ENCODE data around the gene ADK.

DNA sequence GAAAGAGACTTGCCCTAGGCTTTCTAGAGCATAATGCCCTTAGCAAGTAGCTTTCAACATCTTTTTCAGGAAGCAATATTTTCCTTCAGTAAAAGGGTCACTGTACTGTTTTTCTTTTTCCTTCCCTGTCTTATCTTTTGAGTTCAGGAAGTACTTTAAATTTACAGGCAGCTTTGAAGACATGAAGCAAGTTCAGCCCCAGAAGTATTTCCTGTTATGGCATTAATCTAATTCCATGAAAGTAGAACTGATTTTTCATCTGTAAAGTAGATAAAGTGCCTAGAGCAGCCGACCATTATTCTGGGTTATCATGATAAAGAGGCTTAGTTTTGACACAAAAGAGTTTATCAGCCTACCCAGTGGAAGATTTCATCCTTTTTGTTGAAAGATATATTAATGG, 288.2 kb downstream of the ADK start:
- TF ChIP-seq, protein P1, sequence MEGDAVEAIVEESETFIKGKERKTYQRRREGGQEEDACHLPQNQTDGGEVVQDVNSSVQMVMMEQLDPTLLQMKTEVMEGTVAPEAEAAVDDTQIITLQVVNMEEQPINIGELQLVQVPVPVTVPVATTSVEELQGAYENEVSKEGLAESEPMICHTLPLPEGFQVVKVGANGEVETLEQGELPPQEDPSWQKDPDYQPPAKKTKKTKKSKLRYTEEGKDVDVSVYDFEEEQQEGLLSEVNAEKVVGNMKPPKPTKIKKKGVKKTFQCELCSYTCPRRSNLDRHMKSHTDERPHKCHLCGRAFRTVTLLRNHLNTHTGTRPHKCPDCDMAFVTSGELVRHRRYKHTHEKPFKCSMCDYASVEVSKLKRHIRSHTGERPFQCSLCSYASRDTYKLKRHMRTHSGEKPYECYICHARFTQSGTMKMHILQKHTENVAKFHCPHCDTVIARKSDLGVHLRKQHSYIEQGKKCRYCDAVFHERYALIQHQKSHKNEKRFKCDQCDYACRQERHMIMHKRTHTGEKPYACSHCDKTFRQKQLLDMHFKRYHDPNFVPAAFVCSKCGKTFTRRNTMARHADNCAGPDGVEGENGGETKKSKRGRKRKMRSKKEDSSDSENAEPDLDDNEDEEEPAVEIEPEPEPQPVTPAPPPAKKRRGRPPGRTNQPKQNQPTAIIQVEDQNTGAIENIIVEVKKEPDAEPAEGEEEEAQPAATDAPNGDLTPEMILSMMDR (IDR thresholded peaks at IDR 0.05; ENCODE audit: insufficient read depth, low read length), result no peak
- no peak for TF ChIP-seq POLR2AphosphoS5 (IDR thresholded peaks at IDR 0.05; ENCODE audit: low read depth)

Data from HL-60 (cell line).